ENCODE data around the gene ATE1.
"Not testable (repeated sequence)": the region's sequence is repeated elsewhere in the genome, so short reads cannot be mapped to it uniquely, and the experiment has no call there.

ATE1 gene

DNA sequence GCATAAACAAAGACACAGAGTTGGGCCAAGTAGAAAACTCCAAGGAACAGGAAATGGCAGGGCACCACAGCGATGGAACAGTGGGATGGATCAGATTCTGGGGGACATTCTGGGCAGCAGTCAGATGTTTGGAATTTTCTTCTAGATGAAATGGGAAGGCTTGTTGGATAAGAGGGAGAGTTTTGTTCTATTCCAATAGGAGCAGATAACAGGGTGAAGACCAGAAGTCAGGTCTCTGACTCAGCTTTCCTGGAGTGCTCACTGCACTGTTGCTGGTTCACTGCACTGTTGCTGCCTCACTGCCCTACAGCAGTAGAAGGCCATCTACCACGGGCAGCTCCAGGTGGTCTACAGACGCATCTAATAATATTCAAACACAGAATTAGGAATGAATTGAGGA lies 135.6 kb downstream of the ATE1 start:
- in situ Hi-C loops (cut with MboI; ENCODE audit: low sequenced_read_pairs), result no loop called here

DNA sequence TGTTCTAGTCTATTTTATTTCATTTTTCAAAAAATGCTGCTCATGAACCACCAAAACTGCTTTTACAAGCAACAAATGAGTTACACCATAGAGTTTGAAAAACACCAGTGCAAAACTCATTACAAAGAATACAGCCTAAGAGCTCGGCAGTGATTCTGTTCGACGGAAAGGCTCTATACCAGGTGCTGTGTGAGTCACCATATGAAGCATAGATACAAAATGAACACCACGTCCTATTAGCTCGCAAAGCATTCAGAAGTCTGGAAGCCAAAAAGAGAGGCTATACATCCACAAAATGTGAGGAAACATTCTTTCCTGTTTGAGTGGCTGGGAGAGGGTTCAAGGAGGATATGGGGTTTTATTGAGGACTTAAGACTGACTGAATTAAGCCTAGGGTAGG lies 136.1 kb downstream of the ATE1 start:
- in situ Hi-C loops (cut with MboI; ENCODE audit: low sequenced_read_pairs), result no loop called here

- in situ Hi-C loops (cut with MboI; ENCODE audit: low sequenced_read_pairs), result no loop called here
Observed at GRCh38 chr10:121788717-121789116, 139.1 kb downstream of the ATE1 start.

GRCh38 chr10:121788115-121788514 lies 139.7 kb downstream of the ATE1 start:
- in situ Hi-C loops (cut with MboI; ENCODE audit: low sequenced_read_pairs), result no loop called here

DNA sequence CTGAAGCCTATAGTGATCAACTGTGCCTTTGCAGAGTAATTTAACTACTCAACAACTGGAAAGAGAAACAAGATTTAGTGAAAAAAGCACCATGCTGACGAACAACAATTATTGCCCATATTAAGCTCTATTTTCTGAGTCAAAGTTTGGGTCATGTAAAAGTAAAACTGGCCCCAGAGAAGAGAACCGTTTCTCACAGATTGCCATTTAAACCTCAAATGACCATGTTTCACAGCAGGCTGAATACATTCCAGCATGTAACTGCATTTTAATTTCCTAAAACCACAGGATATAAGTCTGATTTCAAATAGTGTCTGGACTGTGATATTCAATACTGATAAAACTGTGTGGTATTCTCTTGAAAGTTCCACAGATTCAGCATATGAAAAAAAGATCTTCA lies 140.7 kb downstream of the ATE1 start:
- in situ Hi-C loops (cut with MboI; ENCODE audit: low sequenced_read_pairs), result no loop called here

GRCh38 chr10:121783782-121784372 lies 144.0 kb downstream of the ATE1 start:
- in situ Hi-C loops (cut with MboI; ENCODE audit: low sequenced_read_pairs), result no loop called here

DNA sequence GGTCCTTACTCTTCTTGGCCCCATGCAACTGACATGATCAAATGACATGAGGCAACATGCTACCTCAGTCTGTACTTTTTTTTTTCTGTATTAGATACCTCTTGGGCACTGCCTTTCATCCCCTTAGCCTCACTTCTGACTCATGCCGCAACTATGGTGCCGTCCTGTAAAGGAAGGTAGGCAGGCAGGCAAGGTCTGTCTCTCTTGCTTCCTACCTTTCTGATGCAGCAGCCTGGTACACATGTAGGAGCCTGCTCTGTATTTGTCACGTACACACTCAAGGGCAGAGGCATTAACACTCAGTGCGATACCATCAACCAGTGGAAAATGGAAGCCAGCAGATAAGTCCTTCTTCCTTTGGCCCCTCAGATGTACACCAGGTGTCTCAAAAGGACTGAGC lies 146.7 kb downstream of the ATE1 start:
- in situ Hi-C loops (cut with MboI; ENCODE audit: low sequenced_read_pairs), result no loop called here

- in situ Hi-C loops (cut with MboI; ENCODE audit: low sequenced_read_pairs), result no loop called here
Observed at GRCh38 chr10:121774813-121775212, 153.0 kb downstream of the ATE1 start.

DNA sequence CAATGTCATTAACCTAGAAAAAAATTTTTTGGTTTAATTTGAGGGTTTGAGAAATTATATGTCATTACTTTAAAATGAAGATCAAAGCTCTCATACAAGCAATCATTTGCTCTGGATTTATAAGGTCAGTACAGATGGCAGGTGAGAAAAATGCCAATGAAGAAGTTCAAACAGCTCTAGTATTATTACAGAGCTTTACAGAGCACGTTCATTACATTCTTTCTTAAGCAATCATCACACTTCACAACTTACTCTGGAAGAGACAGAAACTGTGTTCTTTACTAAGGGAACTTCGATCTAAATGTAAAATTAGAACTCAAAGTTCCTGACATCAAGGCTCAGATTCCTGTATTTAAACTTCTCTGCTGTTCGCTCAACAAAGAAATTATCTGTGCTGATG lies 153.4 kb downstream of the ATE1 start:
- in situ Hi-C loops (cut with MboI; ENCODE audit: low sequenced_read_pairs), result no loop called here

- in situ Hi-C loops (cut with MboI; ENCODE audit: low sequenced_read_pairs), result no loop called here
Observed at GRCh38 chr10:121772884-121773283, 154.9 kb downstream of the ATE1 start.

DNA sequence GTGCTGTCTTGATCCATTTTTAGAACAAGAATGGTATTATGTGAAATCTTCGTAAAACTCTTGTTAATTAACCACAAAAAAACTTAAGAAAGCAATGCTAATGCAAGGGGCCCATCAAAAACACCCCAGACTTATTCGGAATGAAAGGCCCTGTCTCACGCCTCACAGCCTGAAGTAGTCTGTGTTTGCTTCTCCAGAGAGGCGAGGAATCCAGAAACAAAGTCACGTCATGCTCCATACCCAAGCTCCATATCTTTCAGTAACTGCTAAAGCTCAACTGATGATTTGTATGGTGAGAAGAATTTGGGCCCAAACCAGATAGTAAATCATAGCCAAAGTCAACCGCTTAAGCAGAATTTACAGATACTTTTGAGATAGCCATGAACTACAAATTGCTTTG lies 155.4 kb downstream of the ATE1 start:
- in situ Hi-C loops (cut with MboI; ENCODE audit: low sequenced_read_pairs), result no loop called here

GRCh38 chr10:121771966-121772365 lies 155.9 kb downstream of the ATE1 start:
- in situ Hi-C loops (cut with MboI; ENCODE audit: low sequenced_read_pairs), result no loop called here

DNA sequence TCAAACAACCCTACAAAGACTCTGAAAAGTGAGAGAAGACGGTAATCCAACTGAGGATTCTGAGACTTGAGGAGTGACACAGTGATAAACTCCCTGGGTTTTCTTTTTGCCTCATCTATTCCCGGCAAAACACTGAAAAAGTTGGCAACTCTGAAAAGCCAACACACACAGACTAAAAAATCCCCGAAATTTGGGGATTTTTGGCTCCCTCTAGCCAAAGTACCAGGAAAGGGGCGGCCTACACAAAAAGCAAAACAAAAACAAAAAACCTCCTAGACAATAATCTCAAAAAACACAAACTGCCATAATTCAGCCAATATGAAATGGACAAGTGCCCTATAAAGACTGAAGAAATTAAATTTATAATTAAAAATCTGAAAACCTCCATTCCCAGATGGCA lies 161.4 kb downstream of the ATE1 start:
- in situ Hi-C loops (cut with MboI; ENCODE audit: low sequenced_read_pairs), result no loop called here

DNA sequence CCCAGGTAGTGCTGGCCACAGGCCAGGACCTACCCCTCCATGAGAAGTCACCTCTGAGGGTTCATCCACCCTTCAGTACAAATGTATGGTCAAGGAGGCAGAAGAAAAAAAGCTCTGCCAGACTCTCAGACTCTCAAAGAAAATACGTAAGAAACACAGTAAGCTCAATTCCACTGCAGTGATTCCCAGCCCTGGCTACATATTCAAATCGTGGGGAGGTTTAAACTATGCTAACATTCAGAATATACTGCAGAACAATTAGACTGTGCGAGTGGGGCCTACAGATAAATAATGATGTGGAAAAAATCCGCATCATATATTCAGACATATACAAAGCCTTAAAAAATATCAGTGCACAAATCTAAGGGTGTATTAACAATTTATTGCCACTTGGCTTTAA lies 162.6 kb downstream of the ATE1 start:
- in situ Hi-C loops (cut with MboI; ENCODE audit: low sequenced_read_pairs), result no loop called here

DNA sequence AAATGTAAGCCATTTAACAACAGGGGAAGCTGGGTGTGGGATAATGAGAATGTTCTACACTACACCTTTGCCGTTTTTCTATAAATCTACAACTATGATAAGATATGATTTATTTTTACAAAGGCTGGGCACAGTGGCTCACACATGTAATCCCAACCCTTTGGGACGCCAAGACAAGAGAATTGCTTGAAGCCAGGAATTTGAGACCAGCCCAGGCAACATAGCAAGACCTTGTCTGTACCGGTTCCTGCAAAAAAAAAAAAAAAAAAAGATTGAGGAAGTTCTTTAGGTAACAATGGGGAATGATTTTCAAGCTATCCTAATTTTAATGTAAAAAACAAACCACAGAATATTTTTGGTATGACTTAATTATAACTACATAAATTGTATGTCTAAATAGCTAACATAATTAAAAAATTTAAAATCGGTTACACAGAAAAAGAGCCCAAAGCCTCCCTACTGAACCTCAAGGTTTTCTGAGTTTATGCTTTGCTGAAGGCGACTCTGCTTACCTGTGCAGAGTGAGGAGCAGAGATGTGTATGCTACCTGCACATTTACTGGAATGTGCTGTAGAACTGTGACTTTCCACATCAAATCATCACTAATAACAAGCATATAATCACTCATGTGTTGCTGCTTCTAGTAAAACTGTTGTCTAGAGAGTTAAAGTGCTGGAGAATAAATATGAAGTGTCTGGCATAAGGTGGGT lies 163.4 kb downstream of the ATE1 start:
- in situ Hi-C loops (cut with MboI; ENCODE audit: low sequenced_read_pairs), result no loop called here

DNA sequence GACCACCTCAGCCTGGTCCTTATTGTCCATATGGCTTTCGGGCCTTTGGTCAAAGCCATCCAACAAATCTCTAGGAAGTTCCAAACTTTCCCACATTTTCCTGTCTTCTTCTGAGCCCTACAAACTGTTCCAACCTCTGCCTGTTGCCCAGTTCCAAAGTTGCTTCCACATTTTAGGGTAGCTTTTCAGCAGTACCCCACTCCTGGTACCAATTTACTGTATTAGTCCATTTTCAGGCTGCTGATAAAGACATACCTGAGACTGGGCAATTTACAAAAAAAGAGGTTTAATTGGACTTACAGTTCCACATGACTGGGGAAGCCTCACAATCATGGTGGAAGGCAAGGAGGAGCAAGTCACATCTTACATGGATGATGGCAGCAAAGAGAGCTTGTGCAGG lies 170.6 kb downstream of the ATE1 start:
- in situ Hi-C loops (cut with MboI; ENCODE audit: low sequenced_read_pairs), result not testable (repeated sequence)

GRCh38 chr10:121755496-121755895 lies 172.3 kb downstream of the ATE1 start:
- in situ Hi-C loops (cut with MboI; ENCODE audit: low sequenced_read_pairs), result not testable (repeated sequence)

DNA sequence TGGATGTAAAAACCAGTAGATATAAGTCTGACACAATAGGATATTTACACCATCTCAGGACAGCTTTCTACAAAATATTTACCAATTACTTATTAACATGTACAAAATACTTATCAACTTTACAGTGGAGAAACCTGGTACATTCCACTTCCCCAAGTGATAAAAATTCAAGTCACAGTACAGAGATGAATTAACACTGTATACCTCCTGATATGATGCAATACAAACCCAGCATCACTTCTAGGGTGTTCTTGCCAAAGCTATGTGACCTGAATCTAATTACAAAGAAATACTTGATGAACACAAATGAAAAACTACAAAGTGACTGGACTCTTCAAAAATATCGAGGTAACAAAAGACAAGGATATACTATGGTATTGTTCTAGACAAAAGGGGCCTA lies 173.2 kb downstream of the ATE1 start:
- in situ Hi-C loops (cut with MboI; ENCODE audit: low sequenced_read_pairs), result no loop called here

DNA sequence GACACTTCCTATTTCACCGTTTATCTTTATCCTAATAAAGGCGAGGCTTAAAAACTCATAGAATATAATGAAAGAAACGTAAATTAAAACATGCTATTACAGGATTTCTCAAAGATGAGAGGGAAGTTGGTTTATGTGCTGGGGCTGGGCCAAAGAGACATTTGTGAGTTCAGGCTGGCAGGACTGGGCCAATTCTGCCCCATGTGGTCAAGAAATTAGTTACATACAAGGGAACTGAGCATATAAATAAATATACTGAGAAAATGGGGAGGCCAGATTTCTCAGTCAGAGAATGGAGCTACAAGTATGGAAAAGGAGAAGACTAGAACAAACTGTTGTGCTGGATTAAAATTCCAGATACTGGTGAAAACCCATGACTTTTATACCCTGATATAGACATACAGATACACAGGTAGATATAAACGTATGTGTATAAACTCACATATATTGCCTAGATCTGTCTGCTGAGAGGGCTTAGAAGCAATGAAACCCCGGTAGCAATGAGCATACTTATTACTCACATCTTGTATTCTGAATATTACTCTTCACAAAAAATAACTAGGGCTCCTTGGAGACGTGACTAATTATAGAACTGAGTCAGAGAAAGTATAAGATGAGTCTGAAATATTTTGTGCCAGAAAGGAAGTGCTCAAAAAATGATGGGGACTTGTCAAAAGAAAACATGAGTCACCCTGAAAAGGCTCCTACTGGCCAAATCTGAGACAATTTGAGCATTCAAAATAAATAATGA lies 173.9 kb downstream of the ATE1 start:
- in situ Hi-C loops (cut with MboI; ENCODE audit: low sequenced_read_pairs), result no loop called here

DNA sequence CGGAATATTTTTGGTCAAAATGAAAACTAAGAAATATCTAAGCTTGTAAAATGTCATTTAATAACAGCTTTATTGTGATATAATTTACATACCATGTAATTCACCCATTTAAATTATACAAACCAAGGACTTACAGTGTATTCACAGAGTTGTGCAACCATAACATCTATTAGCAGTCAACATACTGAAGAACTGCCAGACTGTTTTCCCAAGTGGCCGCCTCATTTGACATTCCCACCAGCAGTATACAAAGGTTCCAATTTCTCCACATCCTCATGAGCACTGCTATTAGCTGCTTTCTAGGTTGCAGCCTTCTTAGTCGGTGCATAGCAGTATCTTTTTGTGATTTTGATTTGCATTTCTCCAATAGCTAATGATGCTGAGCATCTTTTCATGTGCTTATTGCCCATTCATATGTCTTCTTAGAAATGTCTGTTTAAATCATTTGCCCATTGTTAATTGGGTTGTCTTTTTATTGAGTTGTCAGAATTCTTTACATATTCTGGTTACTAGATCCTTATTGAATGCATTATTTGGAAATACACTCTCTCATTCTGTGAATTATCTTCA lies 176.6 kb downstream of the ATE1 start:
- in situ Hi-C loops (cut with MboI; ENCODE audit: low sequenced_read_pairs), result no loop called here

DNA sequence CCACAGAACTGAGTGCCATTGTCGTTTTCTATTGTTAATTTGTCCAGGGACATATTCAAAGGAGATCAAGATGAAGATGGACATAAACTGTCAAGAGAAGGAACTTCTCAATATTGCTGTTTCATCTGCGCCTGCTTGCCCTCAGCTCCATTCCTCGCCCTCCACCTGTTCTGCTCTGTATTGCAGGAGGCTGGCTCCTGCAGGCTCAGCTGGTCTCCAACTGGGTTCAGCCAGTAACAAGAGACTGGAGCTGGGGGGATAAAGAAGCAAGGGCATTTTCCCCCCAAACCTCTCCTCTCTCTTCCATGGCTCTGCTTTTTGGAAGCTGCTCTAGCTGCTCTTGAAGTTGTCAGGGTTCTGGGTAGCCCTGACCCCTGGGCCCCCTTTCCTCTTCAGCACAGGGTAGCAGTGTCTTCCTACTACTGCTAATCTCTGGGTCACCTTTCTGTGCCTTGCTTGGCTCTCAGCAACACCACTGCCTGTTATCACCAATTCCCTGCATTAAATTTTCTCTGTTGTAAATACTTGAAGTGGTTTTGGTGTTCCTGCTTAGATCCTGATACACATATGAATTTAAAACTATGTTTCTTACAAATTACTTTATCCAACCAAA lies 180.6 kb downstream of the ATE1 start:
- in situ Hi-C loops (cut with MboI; ENCODE audit: low sequenced_read_pairs), result no loop called here
